Hindlimb muscle (tissue), 1 donor: ENCODE results near the gene SUMF2. TPM values are rescaled to one million over a fixed set of nuclear protein-coding genes. Genes with fewer than 3 reads are reported as not detected.
"Not testable (repeated sequence)": the region's sequence is repeated elsewhere in the genome, so short reads cannot be mapped to it uniquely, and the experiment has no call there.

Experiments
- DNase-seq: peaks from one replicate; pipeline ENCODE4 v3.0.0-alpha.2; 2013
- polyA plus RNA-seq: library from polyadenylated mRNA; unstranded; fragments of 120-200 nt; gene quantifications from one replicate; pipeline ENCODE4 v1.2.1, GENCODE V29; 2013; ENCODE audit not compliant: insufficient read length

SUMF2 gene
- polyA plus RNA-seq, 1 donor = 60.2 TPM

- no peak for DNase-seq
Measured at GRCh38 chr7:56107954-56108258, 43.8 kb downstream of the SUMF2 start.

- DNase-seq = no peak
Measured at GRCh38 chr7:56110611-56111010, 46.5 kb downstream of the SUMF2 start.

GRCh38 chr7:56112244-56112643, 48.2 kb downstream of the SUMF2 start:
- not testable (repeated sequence) for DNase-seq

- DNase-seq = no peak
Measured at GRCh38 chr7:56115852-56116538, 51.9 kb downstream of the SUMF2 start, which contains the start of gene NUPR2. TSS of gene NUPR2 (minus strand) at chr7:56116417. CDS start at chr7:56116314, 103 bp downstream.

GRCh38 chr7:56121440-56121839, 57.4 kb downstream of the SUMF2 start:
- no peak for DNase-seq

- DNase-seq = no peak
Measured at GRCh38 chr7:56124981-56125380, 60.9 kb downstream of the SUMF2 start.

GRCh38 chr7:56125831-56126230, 61.7 kb downstream of the SUMF2 start:
- no peak for DNase-seq

- no peak for DNase-seq
Measured at GRCh38 chr7:56127241-56127975, 63.3 kb downstream of the SUMF2 start.

Other genes starting within 250 kb of the SUMF2 start
- 0.19 TPM for gene SEPTIN14, start 201.5 kb upstream of the SUMF2 start, polyA plus RNA-seq
- 9.5 TPM for gene ZNF713, start 176.8 kb upstream of the SUMF2 start, polyA plus RNA-seq
- 10.7 TPM for gene MRPS17, start 112.4 kb upstream of the SUMF2 start, polyA plus RNA-seq
- gene NIPSNAP2, start 99.7 kb upstream of the SUMF2 start, polyA plus RNA-seq = 90.7 TPM
- gene PSPH, start 12.8 kb upstream of the SUMF2 start, polyA plus RNA-seq = 16.2 TPM
- gene CCT6A, start 12.5 kb upstream of the SUMF2 start, polyA plus RNA-seq = 130 TPM
- gene PHKG1, start 28.7 kb downstream of the SUMF2 start, polyA plus RNA-seq = 55.4 TPM
- 238 TPM for gene CHCHD2, start 42.2 kb downstream of the SUMF2 start, polyA plus RNA-seq
- gene NUPR2, start 52.1 kb downstream of the SUMF2 start, polyA plus RNA-seq = not detected